T47D (cell line): ENCODE measurements around the gene BNC2.

Source experiments
- DNase-seq, 2 experiments: peaks; one replicate each; pipeline versions ENCODE4 v3.0.0 to v3.0.0-alpha.2; 2011 to 2012; ENCODE audit warnings: low read depth in 1 of 2, low spot score in 1 of 2
- JUND ChIP-seq: IDR thresholded peaks from 2 replicates; pipeline ENCODE4 v1.6.1; 2012; ENCODE audit warnings: low read depth
- in situ Hi-C: cut with HindIII; loops from 2 replicates; pipeline ENCODE4 v1.10.0; 2016; ENCODE audit warnings: low sequenced_read_pairs, low pct_unique_long_range_greater_than_20kb

BNC2 gene

GRCh38 chr9:16613051-16613450 is 257.4 kb downstream of the BNC2 start:
- in situ Hi-C loops: no loop called here
- TF ChIP-seq JUND: no peak
- no peak for DNase-seq

GRCh38 chr9:16612627-16613026 is 257.8 kb downstream of the BNC2 start:
- TF ChIP-seq JUND: no peak
- DNase-seq: no peak
- in situ Hi-C loops: no loop called here

- in situ Hi-C loops: no loop called here
- DNase-seq: no peak
- TF ChIP-seq JUND: no peak
These were observed 258.5 kb downstream of the BNC2 start for GRCh38 chr9:16611983-16612382.

- DNase-seq: no peak
- no peak for TF ChIP-seq JUND
- in situ Hi-C loops: no loop called here
These were observed 259.5 kb downstream of the BNC2 start for GRCh38 chr9:16611001-16611400.

GRCh38 chr9:16610538-16610937 is 259.9 kb downstream of the BNC2 start:
- TF ChIP-seq JUND: no peak
- in situ Hi-C loops: no loop called here

GRCh38 chr9:16608906-16609305 is 261.6 kb downstream of the BNC2 start:
- TF ChIP-seq JUND: no peak
- no peak for DNase-seq
- in situ Hi-C loops: no loop called here

More at GRCh38 chr9:16610538-16610937, 259.9 kb downstream of the BNC2 start:
- DNase-seq: no peak

- in situ Hi-C loops: no loop called here
- DNase-seq: no peak
- TF ChIP-seq JUND: no peak
These were observed 268.0 kb downstream of the BNC2 start for GRCh38 chr9:16602494-16602893.

- in situ Hi-C loops: no loop called here
- DNase-seq: no peak
- TF ChIP-seq JUND: no peak
These were observed 268.5 kb downstream of the BNC2 start for GRCh38 chr9:16601991-16602390.

- TF ChIP-seq JUND: no peak
- in situ Hi-C loops: no loop called here
- no peak for DNase-seq
These were observed 272.2 kb downstream of the BNC2 start for GRCh38 chr9:16598316-16598715.

GRCh38 chr9:16597136-16597535 is 273.3 kb downstream of the BNC2 start:
- in situ Hi-C loops: no loop called here
- DNase-seq: no peak
- no peak for TF ChIP-seq JUND

GRCh38 chr9:16595227-16595626 is 275.2 kb downstream of the BNC2 start:
- in situ Hi-C loops: no loop called here
- no peak for TF ChIP-seq JUND
- DNase-seq: no peak

- TF ChIP-seq JUND: no peak
- in situ Hi-C loops: no loop called here
- DNase-seq: no peak
These were observed 275.7 kb downstream of the BNC2 start for GRCh38 chr9:16594787-16595186.

- in situ Hi-C loops: no loop called here
- no peak for DNase-seq
- TF ChIP-seq JUND: no peak
These were observed 276.7 kb downstream of the BNC2 start for GRCh38 chr9:16593746-16594145.

- in situ Hi-C loops: no loop called here
- no peak for TF ChIP-seq JUND
- DNase-seq: no peak
These were observed 279.4 kb downstream of the BNC2 start for GRCh38 chr9:16591092-16591491.
